Subcutaneous adipose tissue (tissue), 4 donors: ENCODE data around the gene SYNE1. TPM values are rescaled to one million over a fixed set of nuclear protein-coding genes. Genes with fewer than 3 reads are reported as not detected.

Source experiments
- CTCF ChIP-seq: fragments of 450-650 bp; IDR thresholded peaks from one replicate; pipeline ENCODE4 v1.5.1; 2016; ENCODE audit warnings: low read depth, mild to moderate bottlenecking, control low read depth, antibody characterized with exemption, moderate library complexity
- total RNA-seq, 4 donors: library from RNA; depleted of rRNA; stranded (reverse); fragments of >200 nt; gene quantifications; one replicate each; pipeline ENCODE4 v1.1.0, GENCODE V29; 2016

The SYNE1 gene
- total RNA-seq, 4 donors from 2014 or later, result 85.5 to 173 (median 111) TPM

- TF ChIP-seq CTCF, result no peak
These were observed 264.2 kb downstream of the SYNE1 start for GRCh38 chr6:152372945-152373344.

GRCh38 chr6:152371775-152372174 is 265.4 kb downstream of the SYNE1 start:
- TF ChIP-seq CTCF, result no peak

DNA sequence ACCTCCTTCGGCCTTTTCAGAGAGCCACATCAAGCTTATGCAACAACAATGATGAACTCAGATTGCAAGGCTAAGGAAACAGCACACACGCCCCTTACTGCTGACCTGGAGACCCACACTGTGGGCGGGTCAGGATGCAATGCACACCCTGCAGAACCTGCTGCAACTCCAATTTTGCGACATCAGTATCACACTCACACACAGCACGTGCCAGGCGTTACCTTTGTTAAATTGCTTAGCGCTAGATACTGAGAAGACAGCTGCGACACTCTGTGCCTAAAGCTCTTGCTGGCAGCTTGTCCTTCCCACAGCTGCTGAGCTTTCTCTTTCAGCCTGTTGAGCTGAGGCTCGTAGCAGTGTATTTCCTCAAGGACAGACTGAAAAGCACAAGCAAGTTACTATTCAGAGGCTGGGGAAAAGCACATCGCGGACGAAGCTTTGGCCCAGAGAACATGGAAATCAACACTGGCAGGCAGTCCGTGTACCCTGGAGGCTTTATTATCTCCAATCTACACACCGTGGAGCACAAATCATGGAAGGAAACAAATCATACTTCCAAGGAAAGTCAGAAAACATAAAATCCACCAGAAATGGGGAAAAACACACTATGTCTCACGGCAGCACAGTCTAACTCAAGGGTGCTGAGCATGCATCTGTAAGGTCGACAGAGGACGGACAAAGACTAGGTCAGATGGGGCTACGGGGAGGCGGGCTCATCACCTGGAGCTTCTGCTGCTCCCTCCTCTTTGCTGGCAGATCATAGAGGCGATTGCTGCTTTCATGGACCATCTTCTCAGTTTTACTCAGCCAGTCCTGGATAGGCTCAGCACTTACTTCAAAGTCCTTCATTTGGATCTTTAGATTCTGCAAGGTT is 268.2 kb downstream of the SYNE1 start:
- TF ChIP-seq CTCF, result no peak

GRCh38 chr6:152364866-152365265 is 272.3 kb downstream of the SYNE1 start:
- TF ChIP-seq CTCF, result no peak

DNA sequence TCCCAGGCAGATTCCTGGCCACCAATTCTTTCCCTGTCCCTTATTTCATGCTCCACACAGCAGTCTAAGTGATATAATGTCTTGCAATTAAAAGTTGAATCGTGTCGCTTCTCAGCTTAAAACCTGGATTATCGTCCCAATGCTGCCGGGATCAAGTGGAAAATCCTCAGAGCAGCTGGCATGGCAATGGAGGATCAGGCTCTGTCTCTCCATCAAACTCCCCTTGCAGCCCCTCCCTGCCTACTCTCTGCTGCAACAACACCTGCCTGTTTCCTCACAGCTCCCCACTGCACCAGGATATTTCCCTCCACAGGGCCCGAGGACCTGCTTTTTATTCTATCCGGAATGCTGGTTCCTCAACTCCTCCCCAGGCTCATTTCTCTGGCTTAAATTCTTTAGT is 277.1 kb downstream of the SYNE1 start:
- no peak for TF ChIP-seq CTCF

- no peak for TF ChIP-seq CTCF
These were observed 280.5 kb downstream of the SYNE1 start for GRCh38 chr6:152356662-152357061.

GRCh38 chr6:152356016-152356415 is 281.1 kb downstream of the SYNE1 start:
- no peak for TF ChIP-seq CTCF
